SK-N-SH (cell line): ENCODE measurements around the gene SIRPD. TPM values are rescaled to one million over a fixed set of nuclear protein-coding genes. Genes with fewer than 3 reads are reported as not detected.
A peak's percentile ranks its signal among the peaks of the same experiment; 100 is the strongest.

ENCODE experiments used
- CTCF ChIA-PET: fragments of 300-600, 350-600 bp; formaldehyde crosslinking; extraction: SDS; loops from one replicate; lab custom pipeline; 2021; lab: Yijun Ruan, JAX
- POLR2A ChIA-PET: fragments of 350-600 bp; sonication (Branson Sonifier 250); formaldehyde crosslinking; extraction: SDS; loops from one replicate; lab custom pipeline; 2020; ENCODE audit warnings: antibody characterized with exemption, inconsistent platforms; lab: Yijun Ruan, JAX
- DNase-seq: peaks from one replicate; pipeline ENCODE4 v3.0.0; 2012
- H2AFZ ChIP-seq: fragments of 200-600 bp; sonication (generic); 2 replicates; pipeline ENCODE4 v1.8.1; 2016; ENCODE audit warnings: antibody characterized with exemption, mild to moderate bottlenecking, low read depth
- H3F3A ChIP-seq: fragments of 200-600 bp; sonication (generic); replicated peaks from 2 replicates; pipeline ENCODE3; 2016; ENCODE audit warnings: antibody characterized with exemption, mild to moderate bottlenecking; ENCODE audit not compliant: insufficient read depth
- H3K27ac ChIP-seq, 2 experiments: fragments of 200-500 bp in 1 of 2; fragments of 200-600 bp in 1 of 2; sonication (Bioruptor generic) in 1 of 2; sonication (generic), shearing (Covaris generic) in 1 of 2; 2 replicates each; pipeline versions ENCODE4 v1.5.1 to v1.6.1; 2014 to 2016; ENCODE audit warnings: low read depth in 2 of 2, inconsistent platforms in 1 of 2, low read length in 1 of 2, mild to moderate bottlenecking in 1 of 2, mixed read lengths in 1 of 2
- H3K27me3 ChIP-seq: fragments of 200-600 bp; sonication (generic), shearing (Covaris generic); 2 replicates; pipeline ENCODE4 v1.6.1; 2016; ENCODE audit warnings: mixed run types; ENCODE audit not compliant: insufficient read depth
- H3K36me3 ChIP-seq, 2 experiments: fragments of 200-500 bp in 1 of 2; fragments of 200-600 bp in 1 of 2; sonication (Bioruptor generic) in 1 of 2; sonication (generic) in 1 of 2; replicated peaks in 1 of 2; 2 replicates each; pipeline versions ENCODE3 to v1.5.1; 2014 to 2016; ENCODE audit warnings: low read length in 1 of 2, mild to moderate bottlenecking in 1 of 2; ENCODE audit not compliant: insufficient read depth in 2 of 2, control insufficient read depth in 1 of 2
- H3K4me1 ChIP-seq, 2 experiments: fragments of 200-500 bp in 1 of 2; fragments of 200-600 bp in 1 of 2; sonication (Bioruptor generic) in 1 of 2; sonication (generic), shearing (Covaris generic) in 1 of 2; 2 replicates each; pipeline versions ENCODE4 v1.5.1 to v1.6.1; 2014 to 2016; ENCODE audit warnings: low read depth in 1 of 2, low read length in 1 of 2, mixed run types in 1 of 2; ENCODE audit not compliant: insufficient read depth in 2 of 2, control insufficient read depth in 1 of 2
- H3K4me2 ChIP-seq: fragments of 200-600 bp; sonication (generic), shearing (Covaris generic); 2 replicates; pipeline ENCODE4 v1.6.1; 2017; ENCODE audit warnings: mixed run types
- H3K4me3 ChIP-seq, 2 experiments: fragments of 200-500 bp in 1 of 2; fragments of 200-600 bp in 1 of 2; sonication (Bioruptor generic) in 1 of 2; sonication (generic), shearing (Covaris generic) in 1 of 2; 2 replicates each; pipeline versions ENCODE4 v1.5.1 to v1.8.1; 2014 to 2016; ENCODE audit warnings: low read depth in 2 of 2, inconsistent platforms in 1 of 2, low read length in 1 of 2, mild to moderate bottlenecking in 1 of 2, mixed read lengths in 1 of 2, moderate library complexity in 1 of 2
- H3K79me2 ChIP-seq: fragments of 200-600 bp; sonication (generic); 2 replicates; pipeline ENCODE4 v1.8.1; 2017; ENCODE audit warnings: mild to moderate bottlenecking; ENCODE audit not compliant: insufficient read depth
- H3K9ac ChIP-seq: fragments of 200-600 bp; sonication (generic); 2 replicates; pipeline ENCODE4 v1.6.1; 2017; ENCODE audit warnings: mixed run types
- H3K9me2 ChIP-seq: fragments of 200-600 bp; sonication (generic); 2 replicates; pipeline ENCODE4 v1.6.1; 2017; ENCODE audit warnings: mixed run types
- H3K9me3 ChIP-seq: fragments of 200-600 bp; sonication (generic); 2 replicates; pipeline ENCODE4 v1.6.1; 2017; ENCODE audit warnings: mixed run types, mild to moderate bottlenecking, moderate library complexity
- H4K20me1 ChIP-seq: fragments of 200-600 bp; sonication (generic); 2 replicates; pipeline ENCODE4 v1.6.1; 2017; ENCODE audit warnings: mild to moderate bottlenecking, mixed run types; ENCODE audit not compliant: insufficient read depth
- CHD2 ChIP-seq: fragments of 150-350 bp; IDR thresholded peaks from 2 replicates; pipeline ENCODE4 v1.6.1; 2018; ENCODE audit warnings: low read length; ENCODE audit not compliant: partially characterized antibody
- CTCF ChIP-seq: fragments of 200-600 bp; sonication (generic); IDR thresholded peaks from 2 replicates; pipeline ENCODE4 v1.6.1; 2017; ENCODE audit warnings: antibody characterized with exemption, mild to moderate bottlenecking, moderate library complexity
- ELF1 ChIP-seq: IDR thresholded peaks from 2 replicates; pipeline ENCODE4 v1.4.0; 2012
- EP300 ChIP-seq, 2 experiments: IDR thresholded peaks; 2 replicates each; pipeline versions ENCODE4 v1.4.0 to v1.6.1; 2012; ENCODE audit warnings: borderline replicate concordance in 1 of 2, low read depth in 1 of 2, low read length in 1 of 2
- EZH2phosphoT487 ChIP-seq: fragments of 200-600 bp; sonication (generic); IDR thresholded peaks from 2 replicates; pipeline ENCODE4 v1.6.1; 2017; ENCODE audit warnings: low read depth, mixed run types, mild to moderate bottlenecking, antibody characterized with exemption, moderate library complexity, borderline replicate concordance
- FOSL2 ChIP-seq: IDR thresholded peaks from 2 replicates; pipeline ENCODE4 v1.4.0; 2012; ENCODE audit warnings: low read depth, mild to moderate bottlenecking, moderate library complexity, borderline replicate concordance
- FOXJ3 ChIP-seq: sonication (generic); formaldehyde crosslinking; IDR thresholded peaks from 2 replicates; pipeline ENCODE4 v1.5.1; 2020; ENCODE audit warnings: mild to moderate bottlenecking, missing genetic modification reagents
- GABPA ChIP-seq: IDR thresholded peaks from 2 replicates; pipeline ENCODE4 v1.4.0; 2012; ENCODE audit warnings: low read depth, mild to moderate bottlenecking
- GATA2 ChIP-seq: sonication (generic); formaldehyde crosslinking; IDR thresholded peaks from 2 replicates; pipeline ENCODE4 v1.5.0; 2020; ENCODE audit warnings: mild to moderate bottlenecking, missing genetic modification reagents
- IRF3 ChIP-seq: fragments of 150-350 bp; IDR thresholded peaks from 2 replicates; pipeline ENCODE4 v1.6.1; 2016; ENCODE audit warnings: mild to moderate bottlenecking, low read depth, low read length
- MAX ChIP-seq: IDR thresholded peaks from 2 replicates; pipeline ENCODE4 v1.4.0; 2012; ENCODE audit warnings: low read depth
- MEF2A ChIP-seq: IDR thresholded peaks from 2 replicates; pipeline ENCODE4 v1.4.0; 2012; ENCODE audit warnings: low read depth, borderline replicate concordance
- NRF1 ChIP-seq: IDR thresholded peaks from 2 replicates; pipeline ENCODE4 v1.6.1; 2012; ENCODE audit warnings: low read depth, mild to moderate bottlenecking, low read length
- RCOR1 ChIP-seq: fragments of 150-350 bp; IDR thresholded peaks from 2 replicates; pipeline ENCODE4 v1.6.1; 2017; ENCODE audit warnings: antibody characterized with exemption, low read length
- RXRA ChIP-seq: IDR thresholded peaks from 2 replicates; pipeline ENCODE4 v1.4.0; 2012; ENCODE audit warnings: low read depth, mild to moderate bottlenecking, borderline replicate concordance
- SMC3 ChIP-seq: IDR thresholded peaks from 2 replicates; pipeline ENCODE4 v1.6.1; 2012; ENCODE audit warnings: low read depth, low read length, improper control_type of control experiment
- TCF12 ChIP-seq: IDR thresholded peaks from 2 replicates; pipeline ENCODE4 v1.4.0; 2012
- TEAD4 ChIP-seq: IDR thresholded peaks from 2 replicates; pipeline ENCODE4 v1.4.0; 2012; ENCODE audit warnings: mild to moderate bottlenecking, borderline replicate concordance; ENCODE audit not compliant: insufficient read depth
- USF1 ChIP-seq: IDR thresholded peaks from 2 replicates; pipeline ENCODE4 v1.4.0; 2012; ENCODE audit warnings: low read depth, borderline replicate concordance
- USF2 ChIP-seq: fragments of 150-350 bp; IDR thresholded peaks from 2 replicates; pipeline ENCODE4 v1.6.1; 2017; ENCODE audit warnings: antibody characterized with exemption, low read length, low read depth, borderline replicate concordance
- YY1 ChIP-seq: IDR thresholded peaks from 2 replicates; pipeline ENCODE4 v1.4.0; 2012; ENCODE audit warnings: low read depth, mild to moderate bottlenecking
- WGBS: methylation state at CpG from one replicate; pipeline ENCODE4 v1.1.6; 2017; ENCODE audit warnings: low lambda C conversion rate; 5-methylcytosine and 5-hydroxymethylcytosine counted together
- polyA plus RNA-seq, 3 experiments: library from polyadenylated mRNA; depleted of rRNA; stranded (reverse); fragments of >200 nt; gene quantifications; 2 replicates each; pipeline ENCODE4 v1.2.3, GENCODE V29; 2012

SIRPD gene
- polyA plus RNA-seq, 1 of the 3 experiments (the other 2 are of a cell fraction), result not detected

- POLR2A ChIA-PET, result no interaction called here
- Histone ChIP-seq H3K4me3 (no peak overlapping the region), H3K9me2 (no peaks in the 10 kb centered on the region), H3K79me2 (no peaks in the 10 kb centered on the region), H3K9ac (no peak overlapping the region), H3K27me3 (no peaks in the 10 kb centered on the region), H3K36me3 (no peaks in the 10 kb centered on the region), H3K4me1 (peaks cover 0 to 3% of the 10 kb centered on the region in 2 experiments; a peak in 1 of 4 replicates), H3F3A (no peaks in the 10 kb centered on the region), H3K9me3 (no peaks in the 10 kb centered on the region), H2AFZ (no peak overlapping the region), H4K20me1 (no peaks in the 10 kb centered on the region), H3K27ac (no peak overlapping the region), H3K4me2 (no peak overlapping the region)
- WGBS, result 52% methylated on average over 7 of the region's 7 CpGs
- no peak for TF ChIP-seq TEAD4
- TF ChIP-seq MAX, result no peak
- no peak for TF ChIP-seq RXRA
- no peak for TF ChIP-seq FOSL2
- TF ChIP-seq NRF1, result no peak
- TF ChIP-seq GATA2 (CRISPR knock-in tag), result no peak
- TF ChIP-seq YY1, result no peak
- no peak for TF ChIP-seq EP300 (IDR thresholded peaks at IDR 0.05; ENCODE audit: borderline replicate concordance in 1 of 2, low read depth in 1 of 2, low read length in 1 of 2)
- no peak for TF ChIP-seq MEF2A
- TF ChIP-seq EZH2phosphoT487, result no peak
- no peak for TF ChIP-seq USF2
- no peak for TF ChIP-seq RCOR1
- TF ChIP-seq CTCF, result no peak
- TF ChIP-seq GABPA, result no peak
- TF ChIP-seq SMC3, result no peak
- no peak for TF ChIP-seq CHD2
- no peak for DNase-seq
- CTCF ChIA-PET, result no interaction called here
Measured at GRCh38 chr20:1569415-1569881, 11.9 kb upstream of the SIRPD start.

GRCh38 chr20:1568163-1568490 lies 10.6 kb upstream of the SIRPD start:
- ChIA-PET POLR2A (no interaction called here), CTCF (no interaction called here)
- Histone ChIP-seq H2AFZ (no peak overlapping the region), H3K4me2 (peak overlapping the region; percentile 45; the same call in 1 of the 2 replicates), H3K27me3 (no peaks in the 10 kb centered on the region), H3K4me3 (no peak overlapping the region), H3K27ac (peak overlapping the region in 1 of 2 experiments; percentile 55; a peak in 1 of 4 replicates), H3K9me2 (no peaks in the 10 kb centered on the region), H4K20me1 (no peaks in the 10 kb centered on the region), H3F3A (no peaks in the 10 kb centered on the region), H3K79me2 (no peaks in the 10 kb centered on the region), H3K9ac (no peak overlapping the region), H3K9me3 (no peaks in the 10 kb centered on the region), H3K4me1 (peaks cover 0 to 3% of the 10 kb centered on the region in 2 experiments; a peak in 1 of 4 replicates), H3K36me3 (no peaks in the 10 kb centered on the region)
- DNase-seq, result no peak
- 33% methylated on average over 1 of the region's 1 CpG for WGBS
- TF ChIP-seq USF1 (no peak), TCF12 (no peak), NRF1 (no peak), ELF1 (no peak), FOXJ3 (CRISPR knock-in tag) (no peak), IRF3 (no peak), EZH2phosphoT487 (no peak), GATA2 (CRISPR knock-in tag) (no peak)
